Hepatocyte (in vitro differentiated cells): Measurements from ENCODE around the gene TOP3B. TPM values are rescaled to one million over a fixed set of nuclear protein-coding genes. Genes with fewer than 3 reads are reported as not detected.

Experiments used
- DNase-seq: peaks from one replicate; pipeline ENCODE4 v3.0.0-alpha.2; 2016; ENCODE audit warnings: low spot score
- H2AFZ ChIP-seq: fragments of 200-600 bp; sonication (generic); 2 replicates; pipeline ENCODE4 v1.6.0; 2016; ENCODE audit warnings: antibody characterized with exemption, mild to moderate bottlenecking
- H3K27ac ChIP-seq: fragments of 200-600 bp; sonication (generic); 2 replicates; pipeline ENCODE4 v1.5.1; 2016; ENCODE audit warnings: mild to moderate bottlenecking
- H3K27me3 ChIP-seq: fragments of 200-600 bp; sonication (generic); 2 replicates; pipeline ENCODE4 v1.6.1; 2016
- H3K36me3 ChIP-seq: fragments of 200-600 bp; sonication (generic); replicated peaks from 2 replicates; pipeline ENCODE4 v1.5.1; 2016; ENCODE audit warnings: low read depth; ENCODE audit not compliant: insufficient read depth
- H3K4me1 ChIP-seq: fragments of 200-600 bp; sonication (generic); 2 replicates; pipeline ENCODE4 v1.5.1; 2016; ENCODE audit warnings: mild to moderate bottlenecking, moderate library complexity; ENCODE audit not compliant: insufficient read depth
- H3K4me2 ChIP-seq: fragments of 200-600 bp; sonication (generic); 2 replicates; pipeline ENCODE4 v1.6.0; 2016
- H3K4me3 ChIP-seq: fragments of 200-600 bp; sonication (generic); 2 replicates; pipeline ENCODE4 v1.5.1; 2016; ENCODE audit warnings: mild to moderate bottlenecking
- H3K79me2 ChIP-seq: fragments of 200-600 bp; sonication (generic); 2 replicates; pipeline ENCODE4 v1.6.0; 2017; ENCODE audit warnings: mild to moderate bottlenecking
- H3K9me2 ChIP-seq: fragments of 200-600 bp; sonication (generic); replicated peaks from 2 replicates; pipeline ENCODE4 v1.6.0; 2017; ENCODE audit warnings: mild to moderate bottlenecking; ENCODE audit not compliant: insufficient read depth
- H3K9me3 ChIP-seq: fragments of 200-600 bp; sonication (generic); 2 replicates; pipeline ENCODE4 v1.5.1; 2016; ENCODE audit warnings: low read depth, mild to moderate bottlenecking
- H4K20me1 ChIP-seq: fragments of 200-600 bp; sonication (generic); 2 replicates; pipeline ENCODE4 v1.6.0; 2016; ENCODE audit warnings: mild to moderate bottlenecking; ENCODE audit not compliant: insufficient read depth, poor library complexity, severe bottlenecking
- CTCF ChIP-seq: fragments of 200-600 bp; sonication (generic); IDR thresholded peaks from 2 replicates; pipeline ENCODE4 v1.5.1; 2016; ENCODE audit warnings: antibody characterized with exemption, mild to moderate bottlenecking; ENCODE audit not compliant: poor library complexity
- EZH2 ChIP-seq: fragments of 200-600 bp; sonication (generic); IDR thresholded peaks from 2 replicates; pipeline ENCODE4 v1.6.1; 2016; ENCODE audit warnings: antibody characterized with exemption, mild to moderate bottlenecking, borderline replicate concordance
- EZH2phosphoT487 ChIP-seq: fragments of 200-600 bp; sonication (generic); IDR thresholded peaks from one replicate; pipeline ENCODE4 v1.6.1; 2018; ENCODE audit warnings: antibody characterized with exemption, mild to moderate bottlenecking, low read depth, moderate library complexity; ENCODE audit not compliant: unreplicated experiment, severe bottlenecking
- WGBS: methylation state at CpG from one replicate; pipeline ENCODE4 v1.1.6; 2016; ENCODE audit warnings: low lambda C conversion rate; ENCODE audit errors: missing lambda C conversion rate; 5-methylcytosine and 5-hydroxymethylcytosine counted together
- polyA plus RNA-seq: library from polyadenylated mRNA; unstranded; fragments of >200 nt; fragmentation: Nextera tagmentation; extraction: Ambion mirVana; gene quantifications from 2 replicates; pipeline ENCODE4 v1.2.1, GENCODE V29; 2016
- total RNA-seq: library from RNA; depleted of rRNA; stranded (reverse); fragments of >200 nt; gene quantifications from 2 replicates; pipeline ENCODE4 v1.2.3, GENCODE V29; 2014

The TOP3B gene
- total and polyA plus RNA-seq, 2 experiments from 2014 or later: 26.6 to 30.8 TPM

GRCh38 chr22:22013559-22014284 is 31.1 kb upstream of the TOP3B start:
- H3K4me3 ChIP-seq: no peak overlapping the region
- H3K4me2 ChIP-seq: no peak overlapping the region
- 94% methylated on average over 7 of the region's 7 CpGs for WGBS
- H4K20me1 ChIP-seq: no peaks in the 10 kb centered on the region
- TF ChIP-seq CTCF (no peak), EZH2phosphoT487 (no peak), EZH2 (no peak)
- no peaks in the 10 kb centered on the region for H3K36me3 ChIP-seq
- H3K27ac ChIP-seq: no peak overlapping the region
- no peaks in the 10 kb centered on the region for H3K79me2 ChIP-seq
- no peaks in the 10 kb centered on the region for H3K9me2 ChIP-seq
- H3K27me3 ChIP-seq: peaks cover 10% of the 10 kb centered on the region
- no peaks in the 10 kb centered on the region for H3K9me3 ChIP-seq
- DNase-seq: no peak
- H3K4me1 ChIP-seq: no peaks in the 10 kb centered on the region
- no peak overlapping the region for H2AFZ ChIP-seq

- peaks cover 10% of the 10 kb centered on the region for H3K27me3 ChIP-seq
- DNase-seq: no peak
- H3K9me2 ChIP-seq: no peaks in the 10 kb centered on the region
- H3K27ac ChIP-seq: no peak overlapping the region
- WGBS: 68% methylated on average over 1 of the region's 1 CpG
- no peak overlapping the region for H2AFZ ChIP-seq
- H3K9me3 ChIP-seq: no peaks in the 10 kb centered on the region
- H3K4me1 ChIP-seq: no peaks in the 10 kb centered on the region
- TF ChIP-seq EZH2phosphoT487: no peak
- TF ChIP-seq EZH2: no peak
- TF ChIP-seq CTCF: no peak
- no peaks in the 10 kb centered on the region for H3K36me3 ChIP-seq
- H3K79me2 ChIP-seq: no peaks in the 10 kb centered on the region
- no peak overlapping the region for H3K4me2 ChIP-seq
- no peak overlapping the region for H3K4me3 ChIP-seq
- H4K20me1 ChIP-seq: no peaks in the 10 kb centered on the region
These were observed 29.4 kb upstream of the TOP3B start for GRCh38 chr22:22011964-22012363.

- no peaks in the 10 kb centered on the region for H3K36me3 ChIP-seq
- no peaks in the 10 kb centered on the region for H3K9me3 ChIP-seq
- H3K79me2 ChIP-seq: no peaks in the 10 kb centered on the region
- H3K27ac ChIP-seq: no peak overlapping the region
- no peaks in the 10 kb centered on the region for H3K4me1 ChIP-seq
- H2AFZ ChIP-seq: no peak overlapping the region
- WGBS: 54% methylated on average over 2 of the region's 2 CpGs
- H3K27me3 ChIP-seq: peaks cover 10% of the 10 kb centered on the region
- TF ChIP-seq EZH2: no peak
- TF ChIP-seq CTCF: no peak
- TF ChIP-seq EZH2phosphoT487: no peak
- DNase-seq: no peak
- H3K4me3 ChIP-seq: no peak overlapping the region
- H4K20me1 ChIP-seq: no peaks in the 10 kb centered on the region
- H3K9me2 ChIP-seq: no peaks in the 10 kb centered on the region
- H3K4me2 ChIP-seq: no peak overlapping the region
These were observed 27.8 kb upstream of the TOP3B start for GRCh38 chr22:22010358-22010757.
